GM12892 (cell line): ENCODE results near the gene NCCRP1.

Experiments used
- POLR2A ChIP-seq: IDR thresholded peaks from 2 replicates; pipeline ENCODE4 v1.6.1; 2011; ENCODE audit warnings: low read depth, low read length, control low read depth
- POLR2AphosphoS5 ChIP-seq: IDR thresholded peaks from 2 replicates; pipeline ENCODE4 v1.6.1; 2011; ENCODE audit warnings: low read depth, low read length, control low read depth
- TAF1 ChIP-seq: IDR thresholded peaks from 2 replicates; pipeline ENCODE4 v1.6.1; 2011; ENCODE audit warnings: low read depth, mild to moderate bottlenecking, control low read depth, low read length, borderline replicate concordance

- TF ChIP-seq POLR2A, result no peak
- no peak for TF ChIP-seq TAF1
- TF ChIP-seq POLR2AphosphoS5, result no peak
These were observed 3.5 kb downstream of the NCCRP1 start for GRCh38 chr19:39200066-39200802.
